MCF 10A (cell line): ENCODE measurements around the gene SLC2A10. TPM values are rescaled to one million over a fixed set of nuclear protein-coding genes. Genes with fewer than 3 reads are reported as not detected.

Experiments
- BruUV-seq: library from RNA; stranded (reverse); fragments of 400-500 nt; replicated peaks from 2 replicates; lab custom pipeline; 2021; lab: Mats Ljungman, UMichigan
- CTCF ChIA-PET: fragments of 300-600 bp; sonication (Branson Sonifier 250); formaldehyde crosslinking; extraction: SDS; loops from one replicate; lab custom pipeline; 2021; ENCODE audit warnings: antibody characterized with exemption, inconsistent platforms; lab: Yijun Ruan, JAX
- POLR2A ChIA-PET: fragments of 300-600, 350-650 bp; sonication (Branson Sonifier 250); formaldehyde crosslinking; extraction: SDS; loops from one replicate; lab custom pipeline; 2020; ENCODE audit warnings: antibody characterized with exemption, inconsistent platforms; lab: Yijun Ruan, JAX
- DNase-seq: peaks from one replicate; pipeline ENCODE4 v3.0.0-alpha.2; 2018; ENCODE audit not compliant: unreplicated experiment
- H3K27ac Mint-ChIP-seq: one replicate; pipeline ENCODE4 v1.8.0; 2022; ENCODE audit warnings: mild to moderate bottlenecking, low read depth, mixed read lengths; ENCODE audit not compliant: unreplicated experiment
- H3K27me3 Mint-ChIP-seq: one replicate; pipeline ENCODE4 v1.8.0; 2022; ENCODE audit warnings: mixed read lengths; ENCODE audit not compliant: insufficient read depth, unreplicated experiment
- H3K36me3 Mint-ChIP-seq: one replicate; pipeline ENCODE4 v1.8.0; 2022; ENCODE audit warnings: mild to moderate bottlenecking, moderate library complexity, mixed read lengths; ENCODE audit not compliant: insufficient read depth, unreplicated experiment
- H3K4me1 Mint-ChIP-seq: one replicate; pipeline ENCODE4 v1.8.0; 2022; ENCODE audit warnings: mixed read lengths; ENCODE audit not compliant: insufficient read depth, unreplicated experiment
- H3K4me3 Mint-ChIP-seq: one replicate; pipeline ENCODE4 v1.8.0; 2022; ENCODE audit warnings: mild to moderate bottlenecking, moderate library complexity, mixed read lengths; ENCODE audit not compliant: unreplicated experiment
- H3K9me3 Mint-ChIP-seq: one replicate; pipeline ENCODE4 v1.8.0; 2022; ENCODE audit warnings: mixed read lengths; ENCODE audit not compliant: unreplicated experiment
- intact Hi-C: fragments of 100-400 bp; cut with micrococcal nuclease; formaldehyde crosslinking; loops from 2 replicates; pipeline ENCODE4 v1.14.1; 2022
- total RNA-seq: library from RNA; stranded (reverse); gene quantifications from 2 replicates; pipeline ENCODE4 v1.2.3, GENCODE V29; 2022
- TF ChIP-seq, protein P1 (sequence below): fragments of 200-600 bp; IDR thresholded peaks from one replicate; pipeline ENCODE4 v1.8.0; 2022; ENCODE audit warnings: antibody characterized with exemption, mild to moderate bottlenecking; ENCODE audit not compliant: unreplicated experiment

The SLC2A10 gene
- total RNA-seq, 1 experiment from 2014 or later: not detected

DNA sequence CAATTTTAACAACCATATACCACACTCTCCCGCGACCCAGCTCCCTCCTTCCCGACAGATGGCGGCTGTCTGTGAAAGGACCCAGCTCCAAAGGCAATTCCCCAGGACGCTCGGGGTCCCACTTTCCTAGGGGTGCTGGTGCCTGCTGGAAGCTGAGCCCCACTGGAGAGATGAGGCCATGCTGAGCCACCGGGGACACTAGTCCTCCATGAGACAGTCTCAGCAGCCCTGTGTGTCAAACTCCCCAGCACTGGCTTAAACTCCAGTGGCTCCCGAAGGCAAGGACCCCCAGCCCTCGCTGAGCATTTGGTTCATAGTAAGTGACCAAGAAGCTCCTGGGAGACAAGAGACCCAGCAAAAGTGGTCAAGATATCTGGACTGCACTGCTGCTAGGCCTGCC is 52.1 kb downstream of the SLC2A10 start:
- ChIA-PET POLR2A (no interaction called here), CTCF (interaction anchor here (0.7 to 6.2 kb wide), 3 partner anchors 215 to 622 kb away, joined by 3 to 24 read pairs (median 7); no protein-coding TSS in a partner anchor)
- Mint-ChIP-seq H3K4me1 (no peaks in the 10 kb centered on the region), H3K9me3 (no peaks in the 10 kb centered on the region), H3K27me3 (peaks cover 27% of the 10 kb centered on the region), H3K27ac (no peak overlapping the region), H3K36me3 (no peaks in the 10 kb centered on the region), H3K4me3 (no peak overlapping the region)
- intact Hi-C loops: no loop called here
- TF ChIP-seq, protein P1, sequence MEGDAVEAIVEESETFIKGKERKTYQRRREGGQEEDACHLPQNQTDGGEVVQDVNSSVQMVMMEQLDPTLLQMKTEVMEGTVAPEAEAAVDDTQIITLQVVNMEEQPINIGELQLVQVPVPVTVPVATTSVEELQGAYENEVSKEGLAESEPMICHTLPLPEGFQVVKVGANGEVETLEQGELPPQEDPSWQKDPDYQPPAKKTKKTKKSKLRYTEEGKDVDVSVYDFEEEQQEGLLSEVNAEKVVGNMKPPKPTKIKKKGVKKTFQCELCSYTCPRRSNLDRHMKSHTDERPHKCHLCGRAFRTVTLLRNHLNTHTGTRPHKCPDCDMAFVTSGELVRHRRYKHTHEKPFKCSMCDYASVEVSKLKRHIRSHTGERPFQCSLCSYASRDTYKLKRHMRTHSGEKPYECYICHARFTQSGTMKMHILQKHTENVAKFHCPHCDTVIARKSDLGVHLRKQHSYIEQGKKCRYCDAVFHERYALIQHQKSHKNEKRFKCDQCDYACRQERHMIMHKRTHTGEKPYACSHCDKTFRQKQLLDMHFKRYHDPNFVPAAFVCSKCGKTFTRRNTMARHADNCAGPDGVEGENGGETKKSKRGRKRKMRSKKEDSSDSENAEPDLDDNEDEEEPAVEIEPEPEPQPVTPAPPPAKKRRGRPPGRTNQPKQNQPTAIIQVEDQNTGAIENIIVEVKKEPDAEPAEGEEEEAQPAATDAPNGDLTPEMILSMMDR: no peak
- no TSS peak for BruUV-seq
- no peak for DNase-seq

DNA sequence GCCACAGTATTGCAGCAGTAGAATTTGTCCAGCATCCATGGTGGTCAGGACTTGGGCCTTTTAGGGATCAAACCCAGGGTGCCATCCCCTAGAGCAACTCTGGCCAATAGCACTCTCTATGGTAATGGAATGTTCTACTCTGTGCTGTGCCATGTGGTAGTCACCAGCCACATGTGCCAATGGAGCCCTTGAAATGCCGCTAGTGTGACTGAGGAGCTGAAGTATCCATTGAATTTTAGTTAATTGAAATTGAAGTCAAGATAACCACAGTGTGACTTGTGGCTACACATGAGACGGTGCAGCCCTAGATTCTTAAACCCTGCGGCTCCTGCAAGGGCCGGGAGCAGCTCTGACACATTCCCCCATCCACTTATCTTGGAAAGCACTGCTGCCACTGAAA is 54.6 kb downstream of the SLC2A10 start:
- Mint-ChIP-seq H3K27me3 (peaks cover 26% of the 10 kb centered on the region), H3K36me3 (no peaks in the 10 kb centered on the region), H3K9me3 (no peaks in the 10 kb centered on the region), H3K4me3 (no peak overlapping the region), H3K27ac (no peak overlapping the region), H3K4me1 (no peaks in the 10 kb centered on the region)
- no peak for DNase-seq
- CTCF ChIA-PET: interaction anchor here (1.0 to 6.2 kb wide), 4 partner anchors 11 to 619 kb away, joined by 4 to 50 read pairs (median 14); no protein-coding TSS in a partner anchor
- TF ChIP-seq, protein P1: no peak
- intact Hi-C loops: no loop called here
- POLR2A ChIA-PET: interaction anchor here (0.7 to 2.0 kb wide), 2 partner anchors 361 to 376 kb away, joined by 3 to 7 read pairs; no protein-coding TSS in a partner anchor
- no TSS peak for BruUV-seq

DNA sequence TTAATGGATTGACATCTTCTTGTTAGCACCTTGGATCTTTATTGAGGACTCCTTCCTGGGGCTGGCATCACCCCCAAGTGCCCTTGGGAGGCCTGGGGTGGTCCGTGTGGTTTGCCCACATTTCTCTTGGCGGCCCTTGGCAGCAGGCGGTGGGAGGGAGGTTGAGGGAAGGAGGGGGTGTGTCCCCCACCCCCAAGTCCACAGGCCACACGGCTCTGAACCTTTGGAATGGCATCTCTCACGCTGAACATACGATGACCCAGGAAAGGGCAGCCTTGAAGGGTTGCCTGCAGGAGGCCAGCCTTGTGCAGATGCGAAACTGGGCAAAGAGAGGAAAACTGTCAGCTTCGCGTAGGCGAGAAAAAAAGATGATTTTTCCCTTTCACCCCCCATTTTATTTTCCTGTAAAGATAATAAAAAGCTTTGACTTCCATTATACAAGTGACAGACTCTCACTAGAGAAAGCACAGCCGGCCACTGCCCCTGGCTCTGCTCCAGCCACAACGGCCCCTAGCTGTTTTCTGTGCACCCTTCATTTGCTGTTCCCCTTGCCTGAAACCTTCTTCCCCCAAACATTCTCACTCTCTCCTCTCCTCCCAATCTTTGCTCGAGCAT is 56.2 kb downstream of the SLC2A10 start:
- Mint-ChIP-seq H3K9me3 (no peaks in the 10 kb centered on the region), H3K27ac (no peak overlapping the region), H3K27me3 (peaks cover 11% of the 10 kb centered on the region), H3K4me1 (peaks cover 4% of the 10 kb centered on the region), H3K36me3 (no peaks in the 10 kb centered on the region), H3K4me3 (no peak overlapping the region)
- POLR2A ChIA-PET: interaction anchor here (0.7 to 2.0 kb wide), 4 partner anchors 163 to 407 kb away, joined by 3 to 7 read pairs (median 3); no protein-coding TSS in a partner anchor
- no TSS peak for BruUV-seq
- no peak for DNase-seq
- TF ChIP-seq, protein P1: no peak
- CTCF ChIA-PET: interaction anchor here (4.5 to 6.2 kb wide), 2 partner anchors 12 to 618 kb away, joined by 24 to 50 read pairs; no protein-coding TSS in a partner anchor
- intact Hi-C loops: loop anchor here (5.0 kb wide), 1 partner anchor 857 kb away; no protein-coding TSS in a partner anchor

DNA sequence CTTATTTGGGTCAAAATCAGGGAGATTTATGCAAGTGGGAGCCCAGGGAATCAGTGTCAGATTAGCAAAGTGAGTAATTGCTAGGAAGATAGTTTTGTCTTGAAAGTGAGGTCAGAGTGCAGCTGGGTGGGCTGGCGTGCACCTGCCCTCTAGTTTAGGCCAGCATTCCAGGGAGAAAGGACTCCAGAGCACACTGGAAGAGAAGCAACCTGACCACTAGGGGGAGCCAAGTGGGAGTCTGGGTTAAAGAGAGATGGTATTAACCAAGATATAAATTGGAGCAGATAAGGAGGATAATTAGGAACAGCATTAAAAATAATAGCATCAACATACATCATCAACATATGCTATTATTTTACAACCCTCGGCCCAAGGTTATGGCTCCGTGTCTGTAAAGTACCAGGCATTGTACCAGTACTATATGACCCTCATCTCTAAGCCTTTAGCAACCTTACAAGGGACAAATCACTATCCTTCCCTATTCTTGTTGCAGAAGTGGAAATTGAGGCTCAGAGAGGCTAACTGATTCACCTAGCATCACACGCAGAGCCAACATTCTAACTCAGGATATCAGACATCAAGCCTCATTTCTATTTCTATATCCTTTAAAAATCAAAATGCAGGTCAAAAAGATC is 57.8 kb downstream of the SLC2A10 start:
- H3K27ac Mint-ChIP-seq: no peak overlapping the region
- no TSS peak for BruUV-seq
- ChIA-PET CTCF (interaction anchor here (0.6 to 6.2 kb wide), 10 partner anchors 9 to 1773 kb away, joined by 3 to 50 read pairs (median 4); no protein-coding TSS in a partner anchor), POLR2A (no interaction called here)
- no peaks in the 10 kb centered on the region for H3K9me3 Mint-ChIP-seq
- intact Hi-C loops: loop anchor here (1.0 to 5.0 kb wide), 3 partner anchors 253 to 855 kb away; no protein-coding TSS in a partner anchor
- DNase-seq: peak; percentile 72
- H3K4me3 Mint-ChIP-seq: no peak overlapping the region
- H3K36me3 Mint-ChIP-seq: no peaks in the 10 kb centered on the region
- peaks cover 6% of the 10 kb centered on the region for H3K4me1 Mint-ChIP-seq
- TF ChIP-seq, protein P1: peak; percentile 68
- no peaks in the 10 kb centered on the region for H3K27me3 Mint-ChIP-seq
